ENCODE data around the gene TCF25.
"Not testable (repeated sequence)": the region's sequence is repeated elsewhere in the genome, so short reads cannot be mapped to it uniquely, and the experiment has no call there.

TCF25 gene

GRCh38 chr16:89931964-89932363 lies 58.6 kb downstream of the TCF25 start:
- Histone ChIP-seq H3K27ac (ENCODE audit: low read length) (no peak overlapping the region), H3K9me3 (ENCODE audit: control insufficient read depth in 1 of 2, low read length in 2 of 2) (no peaks in the 10 kb centered on the region), H3K27me3 (ENCODE audit: low read depth, low read length) (no peaks in the 10 kb centered on the region), H3K4me1 (ENCODE audit: control insufficient read depth in 1 of 2, insufficient read depth in 2 of 2, low read length in 2 of 2) (no peaks in the 10 kb centered on the region), H3K4me3 (ENCODE audit: low read depth in 1 of 2, low read length in 2 of 2) (no peak overlapping the region), H3K36me3 (ENCODE audit: control insufficient read depth in 1 of 2, insufficient read depth in 2 of 2, low read length in 2 of 2) (no peaks in the 10 kb centered on the region)

- H3K4me3 ChIP-seq (ENCODE audit: low read depth in 1 of 2, low read length in 2 of 2); H3K27me3 ChIP-seq (ENCODE audit: low read depth, low read length); H3K27ac ChIP-seq (ENCODE audit: low read length); H3K4me1 ChIP-seq (ENCODE audit: control insufficient read depth in 1 of 2, insufficient read depth in 2 of 2, low read length in 2 of 2); H3K9me3 ChIP-seq (ENCODE audit: control insufficient read depth in 1 of 2, low read length in 2 of 2); H3K36me3 ChIP-seq (ENCODE audit: control insufficient read depth in 1 of 2, insufficient read depth in 2 of 2, low read length in 2 of 2): not testable (repeated sequence)
Measured at GRCh38 chr16:89934019-89934418, 60.6 kb downstream of the TCF25 start.

GRCh38 chr16:89934611-89935553 lies 61.5 kb downstream of the TCF25 start:
- Histone ChIP-seq H3K4me3 (ENCODE audit: low read depth in 1 of 2, low read length in 2 of 2) (no peak overlapping the region), H3K27ac (ENCODE audit: low read length) (no peak overlapping the region), H3K27me3 (ENCODE audit: low read depth, low read length) (no peaks in the 10 kb centered on the region), H3K36me3 (ENCODE audit: control insufficient read depth in 1 of 2, insufficient read depth in 2 of 2, low read length in 2 of 2) (no peaks in the 10 kb centered on the region), H3K9me3 (ENCODE audit: control insufficient read depth in 1 of 2, low read length in 2 of 2) (no peaks in the 10 kb centered on the region), H3K4me1 (ENCODE audit: control insufficient read depth in 1 of 2, insufficient read depth in 2 of 2, low read length in 2 of 2) (no peaks in the 10 kb centered on the region)

- not testable (repeated sequence) for H3K27ac ChIP-seq (ENCODE audit: low read length); H3K36me3 ChIP-seq (ENCODE audit: control insufficient read depth in 1 of 2, insufficient read depth in 2 of 2, low read length in 2 of 2); H3K4me3 ChIP-seq (ENCODE audit: low read depth in 1 of 2, low read length in 2 of 2); H3K4me1 ChIP-seq (ENCODE audit: control insufficient read depth in 1 of 2, insufficient read depth in 2 of 2, low read length in 2 of 2); H3K9me3 ChIP-seq (ENCODE audit: control insufficient read depth in 1 of 2, low read length in 2 of 2); H3K27me3 ChIP-seq (ENCODE audit: low read depth, low read length)
Measured at GRCh38 chr16:89935620-89936019, 62.2 kb downstream of the TCF25 start.

GRCh38 chr16:89936034-89936433 lies 62.6 kb downstream of the TCF25 start:
- Histone ChIP-seq H3K4me3 (ENCODE audit: low read depth in 1 of 2, low read length in 2 of 2) (no peak overlapping the region), H3K27me3 (ENCODE audit: low read depth, low read length) (no peaks in the 10 kb centered on the region), H3K9me3 (ENCODE audit: control insufficient read depth in 1 of 2, low read length in 2 of 2) (no peaks in the 10 kb centered on the region), H3K27ac (ENCODE audit: low read length) (no peak overlapping the region), H3K36me3 (ENCODE audit: control insufficient read depth in 1 of 2, insufficient read depth in 2 of 2, low read length in 2 of 2) (no peaks in the 10 kb centered on the region), H3K4me1 (ENCODE audit: control insufficient read depth in 1 of 2, insufficient read depth in 2 of 2, low read length in 2 of 2) (no peaks in the 10 kb centered on the region)

- no peaks in the 10 kb centered on the region for H3K4me1 ChIP-seq (ENCODE audit: control insufficient read depth in 1 of 2, insufficient read depth in 2 of 2, low read length in 2 of 2)
- no peak overlapping the region for H3K27ac ChIP-seq (ENCODE audit: low read length)
- no peak overlapping the region for H3K4me3 ChIP-seq (ENCODE audit: low read depth in 1 of 2, low read length in 2 of 2)
- no peaks in the 10 kb centered on the region for H3K27me3 ChIP-seq (ENCODE audit: low read depth, low read length)
- H3K9me3 ChIP-seq (ENCODE audit: control insufficient read depth in 1 of 2, low read length in 2 of 2), result no peaks in the 10 kb centered on the region
- H3K36me3 ChIP-seq (ENCODE audit: control insufficient read depth in 1 of 2, insufficient read depth in 2 of 2, low read length in 2 of 2), result no peaks in the 10 kb centered on the region
Measured at GRCh38 chr16:89936508-89936907, 63.1 kb downstream of the TCF25 start.

GRCh38 chr16:89936981-89937380 lies 63.6 kb downstream of the TCF25 start:
- no peak overlapping the region for H3K27ac ChIP-seq (ENCODE audit: low read length)
- H3K36me3 ChIP-seq (ENCODE audit: control insufficient read depth in 1 of 2, insufficient read depth in 2 of 2, low read length in 2 of 2), result no peaks in the 10 kb centered on the region
- H3K9me3 ChIP-seq (ENCODE audit: control insufficient read depth in 1 of 2, low read length in 2 of 2), result no peaks in the 10 kb centered on the region
- H3K4me3 ChIP-seq (ENCODE audit: low read depth in 1 of 2, low read length in 2 of 2), result no peak overlapping the region
- no peaks in the 10 kb centered on the region for H3K27me3 ChIP-seq (ENCODE audit: low read depth, low read length)
- H3K4me1 ChIP-seq (ENCODE audit: control insufficient read depth in 1 of 2, insufficient read depth in 2 of 2, low read length in 2 of 2), result no peaks in the 10 kb centered on the region

GRCh38 chr16:89938175-89938885 lies 64.9 kb downstream of the TCF25 start:
- Histone ChIP-seq H3K9me3 (ENCODE audit: control insufficient read depth in 1 of 2, low read length in 2 of 2) (no peaks in the 10 kb centered on the region), H3K36me3 (ENCODE audit: control insufficient read depth in 1 of 2, insufficient read depth in 2 of 2, low read length in 2 of 2) (no peaks in the 10 kb centered on the region), H3K4me3 (ENCODE audit: low read depth in 1 of 2, low read length in 2 of 2) (no peak overlapping the region), H3K27ac (ENCODE audit: low read length) (no peak overlapping the region), H3K27me3 (ENCODE audit: low read depth, low read length) (no peaks in the 10 kb centered on the region), H3K4me1 (ENCODE audit: control insufficient read depth in 1 of 2, insufficient read depth in 2 of 2, low read length in 2 of 2) (no peaks in the 10 kb centered on the region)

GRCh38 chr16:89944773-89945172 lies 71.4 kb downstream of the TCF25 start:
- Histone ChIP-seq H3K4me1 (ENCODE audit: control insufficient read depth in 1 of 2, insufficient read depth in 2 of 2, low read length in 2 of 2) (peaks cover 0 to 14% of the 10 kb centered on the region in 2 donors), H3K9me3 (ENCODE audit: control insufficient read depth in 1 of 2, low read length in 2 of 2) (no peaks in the 10 kb centered on the region), H3K36me3 (ENCODE audit: control insufficient read depth in 1 of 2, insufficient read depth in 2 of 2, low read length in 2 of 2) (no peaks in the 10 kb centered on the region), H3K27ac (ENCODE audit: low read length) (no peak overlapping the region), H3K4me3 (ENCODE audit: low read depth in 1 of 2, low read length in 2 of 2) (no peak overlapping the region), H3K27me3 (ENCODE audit: low read depth, low read length) (no peaks in the 10 kb centered on the region)

- H3K36me3 ChIP-seq (ENCODE audit: control insufficient read depth in 1 of 2, insufficient read depth in 2 of 2, low read length in 2 of 2), result no peaks in the 10 kb centered on the region
- no peak overlapping the region for H3K27ac ChIP-seq (ENCODE audit: low read length)
- peaks cover 0 to 16% of the 10 kb centered on the region in 2 donors for H3K4me1 ChIP-seq (ENCODE audit: control insufficient read depth in 1 of 2, insufficient read depth in 2 of 2, low read length in 2 of 2)
- no peak overlapping the region for H3K4me3 ChIP-seq (ENCODE audit: low read depth in 1 of 2, low read length in 2 of 2)
- H3K27me3 ChIP-seq (ENCODE audit: low read depth, low read length), result no peaks in the 10 kb centered on the region
- H3K9me3 ChIP-seq (ENCODE audit: control insufficient read depth in 1 of 2, low read length in 2 of 2), result no peaks in the 10 kb centered on the region
Measured at GRCh38 chr16:89945654-89946053, 72.3 kb downstream of the TCF25 start.

- H3K27me3 ChIP-seq (ENCODE audit: low read depth, low read length), result no peaks in the 10 kb centered on the region
- H3K27ac ChIP-seq (ENCODE audit: low read length), result no peak overlapping the region
- no peaks in the 10 kb centered on the region for H3K9me3 ChIP-seq (ENCODE audit: control insufficient read depth in 1 of 2, low read length in 2 of 2)
- H3K36me3 ChIP-seq (ENCODE audit: control insufficient read depth in 1 of 2, insufficient read depth in 2 of 2, low read length in 2 of 2), result no peaks in the 10 kb centered on the region
- peaks cover 0 to 16% of the 10 kb centered on the region in 2 donors for H3K4me1 ChIP-seq (ENCODE audit: control insufficient read depth in 1 of 2, insufficient read depth in 2 of 2, low read length in 2 of 2)
- no peak overlapping the region for H3K4me3 ChIP-seq (ENCODE audit: low read depth in 1 of 2, low read length in 2 of 2)
Measured at GRCh38 chr16:89946515-89946914, 73.1 kb downstream of the TCF25 start.
